ENCODE results near the gene SMKR1.
"Not testable (repeated sequence)": the region's sequence is repeated elsewhere in the genome, so short reads cannot be mapped to it uniquely, and the experiment has no call there.

Gene SMKR1

DNA sequence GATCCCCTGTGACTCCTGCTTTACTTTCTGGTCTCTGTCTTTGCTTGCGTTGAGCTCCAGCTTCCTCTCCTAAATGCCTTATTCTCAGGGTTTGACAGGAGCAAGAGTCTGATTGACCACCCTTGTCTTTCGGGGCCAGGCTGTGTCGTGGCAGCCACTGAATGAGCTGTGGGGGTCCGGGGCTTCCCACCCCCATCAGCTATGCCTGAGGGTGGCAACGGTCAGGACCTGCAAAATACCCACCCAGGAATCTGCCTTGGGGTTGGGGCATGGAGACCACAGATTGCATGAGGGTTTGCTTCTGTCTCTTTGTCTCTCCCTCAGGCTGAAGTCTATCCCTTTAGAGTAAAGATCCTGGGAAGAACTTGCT is 20.6 kb downstream of the SMKR1 start:
- H3K9ac ChIP-seq, result no peak overlapping the region
- no peak overlapping the region for H3K4me2 ChIP-seq
- no peak for TF ChIP-seq Cebpa-rat (IDR thresholded peaks at IDR 0.05)
- H3K36me3 ChIP-seq, result no peaks in the 10 kb centered on the region
- no peak overlapping the region for H3K27ac ChIP-seq
- H3K9me3 ChIP-seq, result no peaks in the 10 kb centered on the region
- H4K20me1 ChIP-seq, result no peaks in the 10 kb centered on the region
- H3K27me3 ChIP-seq, result no peaks in the 10 kb centered on the region
- no peak overlapping the region for H3K4me3 ChIP-seq
- H3K4me1 ChIP-seq, result no peaks in the 10 kb centered on the region

GRCh38 chr7:129523924-129524323 is 21.6 kb downstream of the SMKR1 start:
- Histone ChIP-seq H3K27me3 (no peaks in the 10 kb centered on the region), H3K36me3 (no peaks in the 10 kb centered on the region), H4K20me1 (no peaks in the 10 kb centered on the region), H3K4me1 (no peaks in the 10 kb centered on the region), H3K4me3 (no peak overlapping the region), H3K27ac (no peak overlapping the region), H3K9me3 (no peaks in the 10 kb centered on the region), H3K9ac (no peak overlapping the region), H3K4me2 (no peak overlapping the region)
- TF ChIP-seq Cebpa-rat (IDR thresholded peaks at IDR 0.05), result no peak

GRCh38 chr7:129524405-129524804 is 22.1 kb downstream of the SMKR1 start:
- H3K4me1 ChIP-seq, H3K9ac ChIP-seq, H3K36me3 ChIP-seq, H3K27ac ChIP-seq, H4K20me1 ChIP-seq, H3K4me3 ChIP-seq, H3K27me3 ChIP-seq, H3K9me3 ChIP-seq, H3K4me2 ChIP-seq: not testable (repeated sequence)

GRCh38 chr7:129525225-129525862 is 23.0 kb downstream of the SMKR1 start:
- no peaks in the 10 kb centered on the region for H3K27me3 ChIP-seq
- H3K36me3 ChIP-seq, result no peaks in the 10 kb centered on the region
- no peak overlapping the region for H3K9ac ChIP-seq
- H3K9me3 ChIP-seq, result no peaks in the 10 kb centered on the region
- H3K4me3 ChIP-seq, result no peak overlapping the region
- H3K4me2 ChIP-seq, result no peak overlapping the region
- H4K20me1 ChIP-seq, result no peaks in the 10 kb centered on the region
- no peak for TF ChIP-seq Cebpa-rat (IDR thresholded peaks at IDR 0.05)
- no peak overlapping the region for H3K27ac ChIP-seq
- H3K4me1 ChIP-seq, result no peaks in the 10 kb centered on the region

DNA sequence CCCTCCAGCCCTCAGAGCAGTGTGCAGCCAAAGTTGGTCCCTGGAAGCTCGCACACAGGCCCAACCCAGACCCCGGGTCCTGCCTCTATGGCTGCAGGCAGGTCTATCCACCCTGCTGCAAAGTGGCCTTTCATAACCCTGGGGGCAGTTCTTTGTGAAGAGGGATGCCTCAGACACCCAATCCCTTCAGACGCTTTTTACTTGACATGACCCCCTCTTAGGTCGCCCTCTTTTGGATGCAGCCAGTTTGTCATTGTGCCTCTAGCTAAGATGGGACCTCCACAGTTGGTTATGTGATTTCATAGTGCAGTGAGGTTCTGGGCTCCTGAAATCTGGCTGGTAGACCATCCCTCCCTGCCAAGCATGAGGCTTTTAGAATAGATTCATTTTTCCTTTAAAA is 27.3 kb downstream of the SMKR1 start:
- no peak for TF ChIP-seq Cebpa-rat (IDR thresholded peaks at IDR 0.05)
- no peaks in the 10 kb centered on the region for H4K20me1 ChIP-seq
- no peak overlapping the region for H3K9ac ChIP-seq
- no peak overlapping the region for H3K4me2 ChIP-seq
- H3K4me3 ChIP-seq, result no peak overlapping the region
- H3K27ac ChIP-seq, result no peak overlapping the region
- no peaks in the 10 kb centered on the region for H3K36me3 ChIP-seq
- H3K9me3 ChIP-seq, result no peaks in the 10 kb centered on the region
- no peaks in the 10 kb centered on the region for H3K4me1 ChIP-seq
- H3K27me3 ChIP-seq, result no peaks in the 10 kb centered on the region

GRCh38 chr7:129530795-129531391 is 28.6 kb downstream of the SMKR1 start:
- Histone ChIP-seq H3K4me1 (no peaks in the 10 kb centered on the region), H3K27me3 (no peaks in the 10 kb centered on the region), H4K20me1 (no peaks in the 10 kb centered on the region), H3K4me3 (no peak overlapping the region), H3K27ac (no peak overlapping the region), H3K4me2 (no peak overlapping the region), H3K9me3 (no peaks in the 10 kb centered on the region), H3K9ac (no peak overlapping the region), H3K36me3 (no peaks in the 10 kb centered on the region)
- no peak for TF ChIP-seq Cebpa-rat (IDR thresholded peaks at IDR 0.05)

DNA sequence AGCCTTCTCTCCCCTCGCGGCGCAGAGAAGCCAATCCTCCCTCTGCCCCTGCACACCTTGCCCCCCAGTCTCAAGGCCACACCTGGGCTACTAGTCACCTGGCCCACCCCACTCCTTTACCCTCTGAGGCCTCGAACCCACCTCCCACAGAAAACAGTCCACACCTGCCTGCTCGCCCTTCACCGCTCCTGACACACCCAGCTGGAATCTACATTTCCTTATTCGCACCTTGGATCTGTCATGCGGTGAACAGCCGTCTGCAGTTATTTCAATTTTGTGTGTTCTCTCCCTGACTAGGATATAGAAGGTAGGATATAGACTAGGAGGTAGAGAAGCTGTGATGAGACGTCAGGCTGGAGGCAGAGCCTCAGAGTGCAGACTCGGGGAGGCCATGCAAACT is 29.4 kb downstream of the SMKR1 start:
- no peaks in the 10 kb centered on the region for H3K27me3 ChIP-seq
- no peaks in the 10 kb centered on the region for H3K9me3 ChIP-seq
- H3K27ac ChIP-seq, result no peak overlapping the region
- no peak overlapping the region for H3K9ac ChIP-seq
- no peaks in the 10 kb centered on the region for H4K20me1 ChIP-seq
- no peak overlapping the region for H3K4me2 ChIP-seq
- H3K4me3 ChIP-seq, result no peak overlapping the region
- TF ChIP-seq Cebpa-rat (IDR thresholded peaks at IDR 0.05), result no peak
- H3K36me3 ChIP-seq, result no peaks in the 10 kb centered on the region
- H3K4me1 ChIP-seq, result no peaks in the 10 kb centered on the region

- TF ChIP-seq Cebpa-rat (IDR thresholded peaks at IDR 0.05), result no peak
- Histone ChIP-seq H3K36me3 (no peaks in the 10 kb centered on the region), H3K27me3 (no peaks in the 10 kb centered on the region), H3K4me2 (no peak overlapping the region), H3K4me3 (no peak overlapping the region), H4K20me1 (no peaks in the 10 kb centered on the region), H3K9ac (no peak overlapping the region), H3K4me1 (no peaks in the 10 kb centered on the region), H3K27ac (no peak overlapping the region), H3K9me3 (no peaks in the 10 kb centered on the region)
Observed at GRCh38 chr7:129532375-129532774, 30.0 kb downstream of the SMKR1 start.

DNA sequence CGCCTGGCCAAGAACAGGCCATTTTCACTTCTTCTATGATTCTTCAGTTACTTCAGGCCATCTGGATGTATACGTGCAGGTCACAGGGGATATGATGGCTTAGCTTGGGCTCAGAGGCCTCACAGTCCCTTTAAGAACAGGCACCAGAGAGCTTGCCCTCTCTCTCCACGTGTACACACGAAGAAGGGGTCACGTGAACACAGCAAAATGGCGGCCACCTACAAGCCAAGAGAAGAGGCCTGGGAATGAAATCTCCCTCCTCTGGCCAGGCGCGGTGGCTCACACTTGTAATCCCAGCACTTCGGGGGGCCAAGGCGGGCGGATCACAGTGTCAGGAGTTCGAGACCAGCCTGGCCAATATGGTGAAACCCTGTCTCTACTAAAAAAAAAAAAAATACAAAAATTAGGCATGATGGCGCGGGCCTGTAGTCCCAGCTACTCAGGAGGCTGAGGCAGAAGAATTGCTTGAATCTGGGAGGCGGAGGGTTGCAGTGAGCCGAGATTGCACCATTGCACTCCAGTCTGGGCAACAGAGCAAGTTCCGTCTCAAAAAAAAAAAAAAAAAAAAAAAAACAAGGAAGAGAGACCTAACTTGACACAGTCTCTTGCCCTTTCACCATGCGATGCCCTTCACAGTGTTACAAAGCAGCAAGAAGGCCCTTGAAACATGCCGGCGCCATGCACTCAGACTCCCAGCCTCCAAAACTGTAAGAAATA is 32.4 kb downstream of the SMKR1 start:
- H3K9me3 ChIP-seq, H3K36me3 ChIP-seq, H3K9ac ChIP-seq, H4K20me1 ChIP-seq, H3K4me3 ChIP-seq, H3K27me3 ChIP-seq, H3K27ac ChIP-seq, H3K4me1 ChIP-seq, H3K4me2 ChIP-seq: not testable (repeated sequence)

DNA sequence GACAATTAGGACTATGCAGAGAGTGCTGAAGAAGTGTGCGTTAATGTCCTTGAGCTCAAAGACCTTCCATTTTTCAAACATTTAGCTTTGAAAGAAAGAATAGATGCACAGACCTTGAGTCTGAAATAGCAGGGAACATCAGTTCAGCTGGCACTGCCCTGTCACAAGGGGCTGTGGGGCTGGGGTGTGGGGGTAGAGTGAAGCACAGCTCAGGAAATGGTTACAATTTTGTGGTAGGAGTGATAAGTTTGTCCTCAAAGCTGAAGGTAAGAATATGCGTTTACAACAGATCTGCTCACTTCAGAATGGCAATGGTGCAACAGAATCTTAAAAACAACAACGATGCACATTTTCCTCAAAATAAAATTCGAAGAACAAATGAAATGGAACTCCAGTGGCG is 33.6 kb downstream of the SMKR1 start:
- Histone ChIP-seq H4K20me1 (no peaks in the 10 kb centered on the region), H3K27me3 (no peaks in the 10 kb centered on the region), H3K27ac (no peak overlapping the region), H3K36me3 (no peaks in the 10 kb centered on the region), H3K4me2 (no peak overlapping the region), H3K9ac (no peak overlapping the region), H3K4me1 (no peaks in the 10 kb centered on the region), H3K4me3 (no peak overlapping the region), H3K9me3 (no peaks in the 10 kb centered on the region)
- no peak for TF ChIP-seq Cebpa-rat (IDR thresholded peaks at IDR 0.05)
